Vagina (tissue), 2 donors: ENCODE measurements around the gene UQCC3.

Source experiments
- POLR2A ChIP-seq, 2 donors: fragments of 450-650 bp; IDR thresholded peaks; one replicate each; pipeline ENCODE4 v1.6.1; 2017; ENCODE audit warnings: antibody characterized with exemption in 2 of 2, mild to moderate bottlenecking in 2 of 2, moderate library complexity in 2 of 2
- POLR2AphosphoS5 ChIP-seq, 2 donors: sonication (generic); formaldehyde crosslinking; IDR thresholded peaks; one replicate each; pipeline ENCODE4 v1.9.0; 2017; ENCODE audit warnings: antibody characterized with exemption in 2 of 2, mild to moderate bottlenecking in 2 of 2, low read depth in 1 of 2; ENCODE audit not compliant: insufficient read depth in 1 of 2
- TF ChIP-seq, protein P1 (sequence below), 3 experiments: fragments of 450-650 bp in 2 of 3; fragments of 200-600 bp in 1 of 3; sonication (generic) in 1 of 3; IDR thresholded peaks; one replicate each; pipeline ENCODE4 v1.5.1; 2017 to 2019; ENCODE audit warnings: antibody characterized with exemption in 3 of 3, mild to moderate bottlenecking in 2 of 3, moderate library complexity in 2 of 3

DNA sequence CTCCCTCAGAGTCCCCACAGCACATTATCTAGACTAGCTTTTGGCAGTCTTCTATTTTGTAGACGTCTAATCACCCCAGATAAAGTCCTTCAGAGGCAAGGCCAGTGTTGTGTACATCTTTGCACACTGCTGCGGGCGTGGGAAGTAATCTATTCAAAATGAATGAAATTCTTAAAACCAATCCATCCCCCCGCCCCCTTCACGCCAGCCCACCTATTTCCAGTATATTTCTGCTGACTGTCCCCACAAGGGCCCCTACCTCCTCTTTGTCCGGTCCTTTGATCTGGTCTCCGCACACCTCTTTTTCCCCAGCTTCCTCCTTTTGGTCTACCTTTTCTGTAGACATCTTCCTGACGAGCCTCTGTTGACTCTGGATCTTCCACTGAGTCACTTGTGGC is 35.4 kb downstream of the UQCC3 start:
- TF ChIP-seq, protein P1, sequence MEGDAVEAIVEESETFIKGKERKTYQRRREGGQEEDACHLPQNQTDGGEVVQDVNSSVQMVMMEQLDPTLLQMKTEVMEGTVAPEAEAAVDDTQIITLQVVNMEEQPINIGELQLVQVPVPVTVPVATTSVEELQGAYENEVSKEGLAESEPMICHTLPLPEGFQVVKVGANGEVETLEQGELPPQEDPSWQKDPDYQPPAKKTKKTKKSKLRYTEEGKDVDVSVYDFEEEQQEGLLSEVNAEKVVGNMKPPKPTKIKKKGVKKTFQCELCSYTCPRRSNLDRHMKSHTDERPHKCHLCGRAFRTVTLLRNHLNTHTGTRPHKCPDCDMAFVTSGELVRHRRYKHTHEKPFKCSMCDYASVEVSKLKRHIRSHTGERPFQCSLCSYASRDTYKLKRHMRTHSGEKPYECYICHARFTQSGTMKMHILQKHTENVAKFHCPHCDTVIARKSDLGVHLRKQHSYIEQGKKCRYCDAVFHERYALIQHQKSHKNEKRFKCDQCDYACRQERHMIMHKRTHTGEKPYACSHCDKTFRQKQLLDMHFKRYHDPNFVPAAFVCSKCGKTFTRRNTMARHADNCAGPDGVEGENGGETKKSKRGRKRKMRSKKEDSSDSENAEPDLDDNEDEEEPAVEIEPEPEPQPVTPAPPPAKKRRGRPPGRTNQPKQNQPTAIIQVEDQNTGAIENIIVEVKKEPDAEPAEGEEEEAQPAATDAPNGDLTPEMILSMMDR (IDR thresholded peaks at IDR 0.05): no peak
- TF ChIP-seq POLR2A (IDR thresholded peaks at IDR 0.05) (no peak), POLR2AphosphoS5 (IDR thresholded peaks at IDR 0.05; ENCODE audit: insufficient read depth in 1 of 2, low read depth in 1 of 2) (no peak)
